HL-60/S4 treated with phorbol 12-myristate 13-acetate at 8.2 ng/mL for 4 days and 3 days (cell line): ENCODE data around the gene PDK2.

ENCODE experiments used
- in situ Hi-C: fragments of 300-500 bp; cut with MboI; formaldehyde crosslinking; loops from 2 replicates; pipeline ENCODE4 v1.15.0; 2022; ENCODE audit warnings: low sequenced_read_pairs

Gene PDK2

DNA sequence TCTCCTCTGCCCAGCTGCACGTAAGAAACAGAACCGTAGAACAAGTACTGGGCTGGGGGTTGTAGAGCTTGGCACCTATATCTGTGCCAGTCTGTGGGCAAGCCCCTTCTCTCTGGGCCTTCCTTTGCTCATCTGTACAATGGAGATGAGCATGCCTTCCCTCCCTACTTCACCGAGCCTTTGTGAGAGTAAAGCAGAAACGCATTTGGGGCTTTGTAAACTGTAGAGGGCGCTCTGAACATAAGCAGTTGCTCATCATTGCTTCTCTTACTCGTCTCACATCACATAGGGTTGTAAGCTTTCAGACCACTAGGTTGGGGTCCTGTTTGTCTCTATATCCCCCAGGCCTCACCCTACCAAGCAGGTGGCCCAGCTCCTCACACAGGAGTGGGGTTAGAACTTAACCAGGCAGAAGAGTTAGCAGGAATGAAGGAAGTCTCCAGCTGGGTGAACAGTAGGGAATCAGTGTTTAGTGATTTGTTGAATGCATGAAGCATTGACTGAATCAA is 19.8 kb downstream of the PDK2 start:
- in situ Hi-C loops: no loop called here

DNA sequence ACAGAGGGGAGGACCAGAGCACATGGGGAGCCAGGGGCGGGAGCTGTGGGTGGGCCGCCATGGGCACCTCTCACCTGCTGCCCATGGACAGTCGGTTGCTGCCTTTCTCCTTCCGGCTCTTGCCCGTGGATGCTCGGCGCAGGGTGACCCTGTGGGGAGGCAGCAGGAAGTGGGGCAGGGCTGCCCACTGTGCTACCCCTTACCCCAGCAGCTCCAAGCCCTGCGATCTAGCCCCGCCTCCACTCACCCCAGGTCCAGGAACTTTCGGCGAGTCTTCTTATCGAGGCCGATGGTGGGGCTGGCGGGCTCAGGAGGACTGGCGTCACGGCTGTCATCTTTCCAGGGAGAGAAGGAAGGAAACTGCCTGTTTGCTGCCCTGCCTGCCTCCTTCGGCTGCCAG is 20.6 kb downstream of the PDK2 start:
- in situ Hi-C loops: no loop called here

DNA sequence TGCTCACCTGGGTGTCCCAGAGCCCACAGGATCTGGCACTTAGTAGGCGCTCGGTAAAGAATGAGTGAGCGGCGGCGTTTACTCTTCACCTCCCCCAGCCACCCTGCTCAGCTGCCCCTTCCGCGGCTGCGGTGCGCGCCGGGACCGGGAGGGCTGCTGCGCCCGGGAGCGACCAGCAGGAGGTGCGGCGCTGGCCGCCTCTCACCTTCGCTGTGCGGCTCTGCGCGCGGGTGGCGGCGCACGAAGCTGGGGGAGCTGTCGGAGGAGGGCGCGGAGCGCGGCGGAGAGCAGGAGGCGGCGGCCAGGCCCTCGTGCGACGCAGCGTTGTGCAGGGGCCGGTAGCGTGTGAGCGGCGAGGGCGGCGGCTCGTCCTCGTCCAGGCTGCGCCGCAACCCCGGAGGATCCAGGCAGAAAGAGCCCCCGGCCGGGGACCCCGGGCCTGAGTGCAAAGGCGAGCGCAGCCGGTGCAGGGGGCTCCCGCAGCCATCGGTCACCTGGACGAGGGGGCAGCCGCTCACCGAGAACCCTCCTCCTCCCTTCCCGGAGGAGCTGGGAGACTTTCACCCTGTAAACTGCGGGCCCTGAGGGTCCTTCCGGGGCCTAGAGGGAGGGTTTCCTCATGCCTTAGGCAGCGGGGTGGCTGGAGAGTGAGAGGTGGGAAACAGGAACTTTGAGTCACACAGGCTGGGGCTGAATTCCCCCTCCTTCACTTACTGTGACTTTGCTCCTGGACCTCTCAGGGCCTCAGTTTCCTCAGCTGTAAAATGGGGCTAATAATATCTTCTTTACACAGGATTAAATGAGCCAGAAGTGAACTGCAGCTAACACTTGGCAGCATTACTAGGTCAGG is 22.3 kb downstream of the PDK2 start:
- in situ Hi-C loops: no loop called here

DNA sequence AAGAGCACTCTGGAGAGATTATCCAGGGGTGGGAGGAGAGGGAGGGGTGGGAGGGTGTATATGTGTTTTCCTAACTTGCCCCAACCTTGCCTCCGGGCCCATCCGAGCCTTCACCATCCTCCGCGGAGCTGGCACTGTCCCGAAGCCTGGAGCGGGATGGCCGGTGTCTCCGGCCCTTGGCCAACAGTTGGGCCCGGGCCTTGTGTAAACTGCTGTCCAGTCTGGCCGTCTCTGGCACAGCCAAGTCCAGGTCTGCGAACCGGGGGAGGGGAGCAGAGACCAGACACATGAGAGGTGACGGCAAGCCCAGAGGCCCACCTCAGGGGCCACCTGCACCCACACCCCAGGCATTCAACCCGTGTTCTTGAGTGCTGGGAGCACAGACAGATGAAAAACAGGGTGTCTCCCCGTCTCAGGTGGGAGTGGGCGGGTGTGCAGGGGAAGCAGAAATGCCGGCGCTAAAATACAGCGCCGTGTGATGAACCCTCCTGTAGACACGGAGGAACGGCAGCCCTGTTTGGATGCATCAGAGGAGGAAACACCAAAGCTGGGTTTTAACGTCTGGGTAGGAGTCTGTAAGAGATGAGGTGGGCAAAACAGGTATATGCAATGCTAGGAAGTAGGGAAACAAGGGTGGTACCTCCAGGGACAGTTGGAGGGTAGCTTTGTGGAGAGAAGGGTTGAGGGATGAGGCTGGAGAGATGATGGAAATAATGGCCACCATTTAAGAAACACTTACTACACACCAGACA is 23.1 kb downstream of the PDK2 start:
- in situ Hi-C loops: no loop called here

DNA sequence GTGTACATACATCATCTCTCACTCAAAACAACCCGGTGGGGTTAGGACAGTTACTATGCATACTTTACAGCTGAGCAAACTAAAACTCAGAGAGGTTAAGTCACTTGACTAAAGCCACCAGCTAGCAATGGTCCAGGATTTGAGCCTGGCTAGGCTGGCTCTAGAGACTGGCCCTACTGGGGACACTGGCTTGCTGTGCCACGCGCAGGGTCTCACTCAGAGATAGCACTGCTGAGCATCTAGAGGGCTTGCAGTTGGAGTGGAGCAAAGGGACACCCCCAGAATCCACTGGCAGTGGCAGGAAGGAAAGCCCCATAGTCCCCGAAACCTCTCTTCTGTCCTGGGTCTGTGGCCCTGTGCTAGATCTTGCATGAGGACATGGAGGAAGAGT is 23.7 kb downstream of the PDK2 start:
- in situ Hi-C loops: no loop called here

DNA sequence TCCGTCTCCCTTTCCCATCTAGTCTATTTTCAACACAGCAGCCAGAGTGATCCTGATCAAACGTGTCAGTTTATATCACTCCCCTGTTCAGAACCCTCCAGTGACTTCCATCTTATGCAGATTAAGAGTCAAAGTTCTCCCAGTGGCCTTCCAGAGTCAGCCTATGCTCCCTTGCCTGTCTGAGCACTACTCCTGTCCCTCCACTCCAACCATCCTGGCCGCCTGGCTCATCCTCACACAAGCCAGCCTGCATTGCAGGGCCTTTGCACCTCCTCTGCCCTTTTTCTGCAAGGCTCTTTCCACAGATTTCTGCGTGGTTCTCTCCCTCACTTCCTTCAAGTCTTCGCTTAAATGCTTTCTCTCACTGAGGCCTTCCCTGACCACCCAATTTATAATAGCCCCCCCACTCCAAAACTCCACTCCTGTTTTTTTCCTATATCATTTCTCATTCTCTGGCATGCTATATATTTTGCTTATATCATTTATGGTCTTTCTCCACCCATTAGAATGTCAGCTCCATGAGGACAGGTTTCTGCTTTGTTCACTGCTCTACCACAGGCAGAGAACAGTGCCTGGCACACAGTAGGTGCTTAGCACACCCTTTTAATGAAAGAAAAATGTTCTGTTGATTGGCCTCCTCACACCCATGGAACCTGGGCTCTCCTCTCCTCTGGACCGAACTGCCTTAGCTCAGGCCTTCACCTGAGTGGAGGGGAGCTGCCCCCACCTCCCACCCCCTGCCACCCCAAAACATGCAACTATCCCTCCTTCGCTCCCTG is 25.5 kb downstream of the PDK2 start:
- in situ Hi-C loops: no loop called here

DNA sequence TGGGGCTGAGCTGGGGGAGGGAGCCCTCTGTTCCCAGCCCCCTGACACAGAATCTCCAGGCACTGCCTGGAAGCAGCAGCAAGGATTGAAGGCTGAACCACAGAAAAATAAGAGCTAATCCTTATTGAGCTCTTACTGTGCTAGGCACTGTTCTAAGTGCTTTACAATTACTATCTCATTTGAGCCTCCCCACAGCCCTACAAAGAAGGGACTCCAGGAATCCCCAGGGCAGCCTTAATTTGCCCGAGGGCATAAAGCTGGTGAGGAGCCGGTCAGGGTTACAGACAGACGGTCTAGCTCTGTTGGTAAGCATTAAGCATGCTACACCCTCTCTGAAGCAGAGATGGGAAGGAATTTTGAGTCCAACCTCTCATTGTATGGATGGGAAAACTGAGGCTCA is 27.8 kb downstream of the PDK2 start:
- in situ Hi-C loops: no loop called here

DNA sequence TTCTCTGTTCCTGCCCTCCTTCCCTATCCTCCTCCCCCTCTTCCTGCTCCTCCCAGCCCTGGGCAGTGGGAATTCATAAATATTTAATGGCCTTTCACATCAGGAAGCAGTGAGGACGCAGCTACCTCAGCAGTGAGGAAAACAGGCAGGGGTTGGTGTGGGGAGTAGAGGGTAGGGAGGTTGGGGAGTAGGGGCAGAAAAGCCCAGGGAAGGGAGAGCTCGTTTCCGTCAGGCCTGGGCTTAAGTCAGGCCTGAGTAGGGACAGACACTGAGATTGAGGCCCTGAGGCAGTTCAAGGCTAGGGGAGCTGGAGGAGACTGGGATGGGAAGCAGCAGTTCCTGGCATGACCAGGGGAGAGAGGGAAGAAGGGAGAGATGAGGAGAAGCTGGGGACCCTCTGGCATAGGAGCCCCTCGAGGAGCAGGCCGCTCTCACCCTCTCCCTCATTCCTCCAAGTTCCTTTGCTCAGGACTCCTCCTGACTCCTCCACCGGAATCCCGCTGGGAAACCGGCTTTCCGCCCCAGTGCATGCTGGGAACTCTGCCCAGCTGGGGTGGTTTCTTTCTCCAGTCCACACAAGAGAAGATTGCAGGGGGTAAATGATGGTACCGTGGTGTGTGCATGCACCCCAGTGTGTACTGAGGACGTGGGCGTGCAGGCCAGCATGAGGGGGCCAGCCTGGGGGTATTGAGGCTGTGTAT is 28.6 kb downstream of the PDK2 start:
- in situ Hi-C loops: no loop called here

DNA sequence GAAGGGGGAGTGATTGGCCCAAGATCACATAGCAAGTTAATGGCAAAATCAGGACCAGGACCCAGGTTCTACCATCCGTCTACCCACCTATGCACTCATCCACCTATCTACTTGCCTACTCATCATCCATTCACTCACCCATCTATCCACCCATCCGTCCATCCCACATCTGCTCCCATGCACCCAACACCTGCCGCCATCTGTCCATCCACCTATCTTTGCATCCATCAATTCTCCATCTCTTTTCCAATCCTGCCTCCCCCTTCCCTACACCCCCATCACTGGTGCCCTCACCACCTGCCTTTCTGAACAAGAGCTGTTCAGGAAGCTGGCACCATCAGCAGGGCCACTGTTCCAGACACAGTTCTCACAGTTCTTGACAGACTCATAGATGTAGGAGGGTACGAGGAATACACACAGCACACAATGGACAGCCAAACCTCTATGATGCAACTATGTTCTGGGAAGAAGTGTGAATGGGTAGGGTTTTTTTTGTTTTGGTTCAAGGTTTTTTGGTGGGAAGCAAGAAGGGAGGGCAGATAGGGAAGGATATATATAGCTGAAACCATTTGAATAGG is 30.4 kb downstream of the PDK2 start:
- in situ Hi-C loops: no loop called here

DNA sequence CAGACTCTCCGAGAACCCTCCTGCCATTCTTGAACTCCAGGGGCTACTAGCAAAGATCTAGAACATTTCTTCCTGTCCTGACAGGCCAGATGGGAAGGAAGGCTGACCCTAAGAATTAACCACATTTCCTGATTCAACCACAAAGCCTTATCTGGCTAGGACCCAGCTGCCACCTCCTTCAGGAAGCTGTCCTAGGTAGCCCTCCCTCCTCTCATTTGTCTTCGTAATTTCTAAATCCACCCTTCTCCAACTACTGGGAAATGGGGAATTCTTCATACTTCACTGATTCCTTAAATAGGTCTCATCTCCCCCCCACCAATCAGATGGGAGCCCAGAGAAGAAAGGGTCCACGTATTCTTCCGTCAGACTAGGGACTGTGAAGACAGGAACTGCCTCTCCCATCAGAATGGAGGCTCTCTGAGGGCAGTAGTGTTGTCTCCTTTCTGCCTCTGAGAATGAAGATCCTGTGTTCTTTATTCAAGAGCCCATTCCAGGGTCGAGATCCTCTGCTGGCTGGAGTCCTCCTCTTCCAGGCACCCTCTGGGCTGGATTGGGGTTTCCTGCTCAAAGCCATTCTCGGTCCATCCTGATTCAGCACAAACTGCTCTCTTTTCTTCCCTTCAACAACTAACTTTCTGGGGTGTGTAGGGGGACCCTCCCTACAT is 32.7 kb downstream of the PDK2 start:
- in situ Hi-C loops: no loop called here

DNA sequence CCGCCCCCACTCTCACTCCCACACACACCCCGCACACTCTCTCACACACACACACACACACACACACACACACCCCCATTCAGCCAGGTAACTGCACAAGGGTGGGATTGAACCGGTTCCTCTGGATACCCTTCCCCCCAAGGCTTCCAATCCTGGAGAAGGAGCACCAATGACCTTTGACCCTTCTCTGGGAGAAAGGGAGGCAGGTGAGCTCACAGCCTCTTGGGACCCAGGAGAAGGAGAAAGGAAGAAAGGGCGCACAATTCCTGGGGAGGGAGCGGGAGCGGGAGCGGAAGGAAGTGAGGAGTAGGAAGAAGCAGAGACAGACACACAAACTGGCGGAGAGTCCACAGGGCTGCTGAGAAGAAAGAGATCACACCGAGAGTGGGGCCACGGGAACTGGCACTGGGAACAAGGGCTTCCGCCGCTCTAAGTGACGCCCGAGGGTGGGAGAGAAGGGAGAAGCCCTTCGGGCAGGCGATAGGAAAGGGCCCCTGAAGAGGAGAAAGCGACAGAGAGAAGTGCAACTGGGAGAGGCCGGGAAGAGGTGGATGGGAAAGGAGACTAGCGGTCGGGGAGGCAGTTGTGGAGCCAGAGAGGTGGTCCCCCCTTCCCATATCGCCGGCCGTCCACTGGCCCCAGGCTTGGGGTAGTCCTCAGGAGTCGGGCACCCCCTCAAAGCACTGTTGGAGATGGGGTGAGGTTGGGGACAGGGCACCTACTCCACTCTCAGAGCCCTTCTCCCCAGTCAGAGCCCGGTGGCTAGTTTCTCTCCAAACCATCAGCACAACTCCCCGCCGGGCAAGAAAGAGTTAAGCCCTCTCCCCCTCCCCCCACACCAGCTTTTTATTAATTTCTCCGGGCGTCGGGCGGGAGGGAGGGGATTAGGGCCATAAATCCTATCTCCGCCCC is 33.5 kb downstream of the PDK2 start:
- in situ Hi-C loops: no loop called here

DNA sequence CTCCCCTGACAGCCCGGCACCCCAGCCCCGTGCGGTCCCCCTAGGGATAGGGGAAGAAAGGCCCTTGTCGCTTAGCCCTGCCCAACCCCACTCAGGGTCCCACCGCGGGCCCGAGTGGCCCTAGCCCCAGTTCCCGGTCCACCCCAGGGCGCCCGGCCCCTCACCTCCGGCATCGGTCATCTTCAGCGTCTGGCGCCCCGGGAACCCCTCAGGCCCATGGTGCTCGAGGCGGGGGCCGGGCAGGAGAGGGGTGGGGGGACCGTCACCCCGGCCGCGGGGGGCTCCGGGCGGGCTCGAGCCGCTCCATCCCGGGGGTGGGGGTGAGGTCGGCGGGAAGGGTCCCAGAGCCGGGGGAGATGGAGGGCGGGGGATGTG is 34.2 kb downstream of the PDK2 start:
- in situ Hi-C loops: no loop called here

DNA sequence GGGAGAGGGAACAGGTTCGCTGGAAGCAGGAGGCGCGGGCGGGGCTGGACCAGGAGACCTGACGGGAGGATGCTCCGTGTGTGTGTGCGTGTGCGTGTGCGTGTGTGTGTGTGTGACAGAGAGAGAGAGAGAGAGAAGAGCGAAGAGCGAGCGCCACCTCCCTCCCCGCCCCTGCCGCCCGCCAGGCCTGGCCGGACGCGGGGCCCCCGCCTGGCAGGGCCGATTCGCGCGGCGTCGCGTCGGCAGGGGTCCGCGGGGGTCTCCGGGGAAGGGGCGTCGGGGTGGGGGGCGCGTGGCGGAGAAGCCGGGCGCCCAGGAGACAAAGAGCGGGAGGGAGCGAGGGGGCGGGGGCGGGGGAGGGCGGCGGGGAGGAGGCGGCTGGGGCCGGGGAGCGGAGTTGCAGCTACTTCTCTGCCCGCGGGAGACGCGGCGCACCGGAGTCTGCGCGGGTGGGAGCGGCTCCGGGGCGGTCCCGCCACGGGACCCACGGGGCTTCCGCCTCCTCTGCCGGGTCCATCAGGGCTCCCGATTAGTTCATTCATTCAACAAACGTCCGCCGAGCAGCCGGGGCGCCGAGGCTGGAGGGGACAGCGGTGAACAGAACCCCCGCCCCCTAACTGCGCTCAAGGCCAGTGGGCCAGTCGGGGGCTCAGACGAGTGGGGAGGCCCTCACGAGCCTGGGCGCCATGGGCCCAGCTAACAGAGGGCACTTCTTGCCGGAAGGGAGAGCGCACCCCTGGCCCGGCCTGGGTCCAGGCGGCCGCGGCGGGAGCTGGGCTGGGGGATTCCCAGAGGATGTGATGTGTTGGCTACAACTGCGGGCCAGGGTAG is 34.8 kb downstream of the PDK2 start, which contains the start of gene SAMD14:
SAMD14 (minus strand) TSS at position 433 of the 831 bp plus-strand sequence. CDS start 5,201 bp downstream, outside the sequence.
- in situ Hi-C loops: no loop called here

DNA sequence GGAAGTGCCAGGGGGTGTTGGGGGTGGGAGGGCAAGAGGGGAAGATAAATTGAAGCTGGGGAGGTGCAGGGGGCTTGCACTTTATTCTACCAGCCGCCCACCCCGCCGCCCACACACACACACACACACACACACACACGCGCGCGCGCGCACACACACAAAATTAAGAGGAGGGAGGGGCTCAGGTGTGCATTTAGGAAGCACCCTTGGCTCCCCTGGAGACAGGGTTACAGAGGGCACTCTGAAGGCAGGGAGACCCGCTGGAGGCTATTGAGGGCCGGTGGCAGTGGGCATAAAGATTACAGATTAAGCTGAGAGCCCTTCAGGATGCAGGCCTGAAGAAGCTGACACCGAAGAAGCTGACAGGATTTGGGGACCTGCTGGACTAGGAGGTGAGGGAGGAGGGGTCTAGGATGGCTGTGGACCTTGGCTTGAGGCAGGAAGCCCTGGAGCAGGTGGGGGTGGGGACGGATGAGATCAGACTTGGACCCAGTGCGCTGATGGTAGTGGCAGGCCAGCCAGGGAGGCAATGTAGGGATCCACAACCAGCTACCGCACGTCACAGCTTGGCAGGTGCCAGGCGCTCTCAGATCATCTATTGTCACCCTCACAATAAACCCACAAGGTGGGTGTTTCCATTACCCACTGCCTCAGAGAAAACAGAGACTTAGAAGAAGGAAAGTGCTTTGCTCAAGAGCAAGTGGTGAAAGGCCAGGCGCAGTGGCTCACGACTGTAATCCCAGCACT is 35.6 kb downstream of the PDK2 start:
- in situ Hi-C loops: no loop called here

DNA sequence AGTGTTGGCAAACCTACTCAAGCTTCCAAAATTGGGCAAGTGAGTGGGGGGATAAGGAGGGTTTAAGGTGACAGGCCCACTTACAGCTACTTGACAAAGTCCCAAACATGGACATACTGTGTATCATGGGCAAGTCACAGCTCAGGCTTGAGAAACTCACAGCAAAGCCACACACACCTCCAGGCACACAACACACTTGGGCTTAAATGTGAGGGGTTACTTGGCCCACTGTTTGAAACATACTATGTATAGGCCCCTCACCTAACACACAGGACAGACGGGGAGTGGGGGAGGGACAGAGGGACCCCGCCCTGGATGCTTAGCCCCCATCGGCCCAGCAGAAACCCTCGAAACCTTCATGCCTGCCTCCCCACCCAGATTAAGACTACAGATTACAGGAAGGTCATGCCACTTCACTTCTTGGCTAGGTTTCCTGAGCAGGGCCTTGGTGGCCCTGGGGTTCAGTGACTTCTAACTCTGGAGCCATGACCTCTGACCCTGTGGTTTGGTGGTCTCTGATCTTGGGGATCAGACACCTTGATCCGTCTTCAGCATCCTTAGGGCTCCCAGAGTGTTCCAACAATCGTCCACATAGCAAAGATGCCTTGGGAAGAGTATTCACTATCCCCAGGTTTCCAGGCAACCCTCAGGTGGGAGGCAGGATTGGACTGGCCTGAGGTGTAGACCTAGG is 37.1 kb downstream of the PDK2 start:
- in situ Hi-C loops: no loop called here

DNA sequence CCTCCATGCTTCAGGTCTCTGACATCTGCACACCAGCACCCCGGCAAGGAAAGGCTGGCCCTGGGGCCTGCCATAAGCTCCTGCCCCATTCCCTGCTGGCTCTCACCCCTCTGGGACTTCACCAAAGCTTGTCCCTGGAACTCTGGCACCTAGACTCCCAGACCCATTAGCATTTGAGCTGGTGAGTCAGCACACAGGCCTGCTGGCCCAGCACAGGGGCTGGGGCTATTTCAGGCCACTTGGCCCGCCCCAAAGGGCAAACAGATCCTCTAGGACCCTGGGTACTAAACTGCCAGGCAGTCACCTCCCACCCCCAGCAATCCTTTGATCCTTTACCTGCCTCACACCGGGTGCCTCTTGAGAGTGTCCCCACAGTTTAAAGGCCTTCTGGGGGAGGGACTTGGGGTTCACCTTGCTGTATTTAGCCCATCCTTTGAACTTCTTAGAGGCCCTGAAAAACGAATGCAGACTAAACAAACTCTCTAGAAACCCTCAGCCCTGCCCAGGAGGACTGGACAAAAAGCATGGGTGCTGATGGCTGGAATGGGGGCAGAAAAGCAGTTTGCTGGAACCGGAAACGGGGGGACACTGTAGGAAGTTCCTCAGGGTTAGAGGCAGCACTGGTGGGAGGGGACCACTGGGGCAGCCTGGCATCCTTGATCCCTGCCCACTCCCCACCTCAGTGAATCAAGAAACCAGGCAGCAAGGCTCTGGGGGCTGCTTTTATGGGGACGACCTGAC is 38.0 kb downstream of the PDK2 start:
- in situ Hi-C loops: no loop called here
